ENCODE results near the gene ADCY3. TPM values are rescaled to one million over a fixed set of nuclear protein-coding genes. Genes with fewer than 3 reads are reported as not detected.

Gene ADCY3
- total and polyA plus RNA-seq, 2 experiments from 2014 or later, result 13.8 to 15.0 TPM

- H2AFZ ChIP-seq, result no peak overlapping the region
- H3K9me2 ChIP-seq (replicated peaks; ENCODE audit: insufficient read depth), result no peaks in the 10 kb centered on the region
- 41% methylated on average over 30 of the region's 30 CpGs for WGBS (ENCODE audit: low lambda C conversion rate, missing lambda C conversion rate)
- no peak overlapping the region for H3K4me2 ChIP-seq
- no peak overlapping the region for H3K27ac ChIP-seq
- no peaks in the 10 kb centered on the region for H3K27me3 ChIP-seq
- H3K9me3 ChIP-seq (ENCODE audit: low read depth), result no peaks in the 10 kb centered on the region
- H3K4me3 ChIP-seq, result no peak overlapping the region
- no peaks in the 10 kb centered on the region for H3K36me3 ChIP-seq (replicated peaks; ENCODE audit: insufficient read depth, low read depth)
- H4K20me1 ChIP-seq (ENCODE audit: insufficient read depth, poor library complexity, severe bottlenecking), result no peaks in the 10 kb centered on the region
- no peak for TF ChIP-seq EZH2 (IDR thresholded peaks at IDR 0.05; ENCODE audit: borderline replicate concordance)
- TF ChIP-seq CTCF (IDR thresholded peaks at IDR 0.05; ENCODE audit: poor library complexity), result peak; percentile 94
- TF ChIP-seq EZH2phosphoT487 (IDR thresholded peaks at IDR 0.05; ENCODE audit: low read depth, severe bottlenecking, unreplicated experiment), result no peak
- no peaks in the 10 kb centered on the region for H3K79me2 ChIP-seq
- DNase-seq (ENCODE audit: low spot score), result peak; percentile 91
- H3K4me1 ChIP-seq (ENCODE audit: insufficient read depth), result no peaks in the 10 kb centered on the region
Measured at GRCh38 chr2:24827321-24828237, 92.5 kb downstream of the ADCY3 start.

- TF ChIP-seq EZH2phosphoT487 (IDR thresholded peaks at IDR 0.05; ENCODE audit: low read depth, severe bottlenecking, unreplicated experiment) (no peak), CTCF (IDR thresholded peaks at IDR 0.05; ENCODE audit: poor library complexity) (no peak), EZH2 (IDR thresholded peaks at IDR 0.05; ENCODE audit: borderline replicate concordance) (no peak)
- Histone ChIP-seq H3K9me3 (ENCODE audit: low read depth) (no peaks in the 10 kb centered on the region), H3K27ac (no peak overlapping the region), H4K20me1 (ENCODE audit: insufficient read depth, poor library complexity, severe bottlenecking) (no peaks in the 10 kb centered on the region), H3K36me3 (replicated peaks; ENCODE audit: insufficient read depth, low read depth) (no peaks in the 10 kb centered on the region), H2AFZ (no peak overlapping the region), H3K79me2 (no peaks in the 10 kb centered on the region), H3K4me3 (no peak overlapping the region), H3K4me1 (ENCODE audit: insufficient read depth) (no peaks in the 10 kb centered on the region), H3K4me2 (no peak overlapping the region), H3K9me2 (replicated peaks; ENCODE audit: insufficient read depth) (no peaks in the 10 kb centered on the region), H3K27me3 (no peaks in the 10 kb centered on the region)
- 81% methylated on average over 5 of the region's 5 CpGs for WGBS (ENCODE audit: low lambda C conversion rate, missing lambda C conversion rate)
- no peak for DNase-seq (ENCODE audit: low spot score)
Measured at GRCh38 chr2:24826773-24827145, 93.3 kb downstream of the ADCY3 start.

- no peak for DNase-seq (ENCODE audit: low spot score)
- Histone ChIP-seq H3K4me1 (ENCODE audit: insufficient read depth) (no peaks in the 10 kb centered on the region), H3K9me2 (replicated peaks; ENCODE audit: insufficient read depth) (no peaks in the 10 kb centered on the region), H3K9me3 (ENCODE audit: low read depth) (no peaks in the 10 kb centered on the region), H3K79me2 (no peaks in the 10 kb centered on the region), H3K27ac (no peak overlapping the region), H4K20me1 (ENCODE audit: insufficient read depth, poor library complexity, severe bottlenecking) (no peaks in the 10 kb centered on the region), H3K4me2 (no peak overlapping the region), H3K4me3 (no peak overlapping the region), H2AFZ (no peak overlapping the region), H3K27me3 (no peaks in the 10 kb centered on the region), H3K36me3 (replicated peaks; ENCODE audit: insufficient read depth, low read depth) (no peaks in the 10 kb centered on the region)
- no peak for TF ChIP-seq CTCF (IDR thresholded peaks at IDR 0.05; ENCODE audit: poor library complexity)
- no peak for TF ChIP-seq EZH2phosphoT487 (IDR thresholded peaks at IDR 0.05; ENCODE audit: low read depth, severe bottlenecking, unreplicated experiment)
- no peak for TF ChIP-seq EZH2 (IDR thresholded peaks at IDR 0.05; ENCODE audit: borderline replicate concordance)
- 93% methylated on average over 14 of the region's 14 CpGs for WGBS (ENCODE audit: low lambda C conversion rate, missing lambda C conversion rate)
Measured at GRCh38 chr2:24825883-24826772, 93.9 kb downstream of the ADCY3 start.
